ENCODE results near the gene PDIA5. TPM values are rescaled to one million over a fixed set of nuclear protein-coding genes. Genes with fewer than 3 reads are reported as not detected.
A peak's percentile ranks its signal among the peaks of the same experiment; 100 is the strongest.

Gene PDIA5
- total RNA-seq, 1 experiment from 2014 or later, result 24.3 TPM

DNA sequence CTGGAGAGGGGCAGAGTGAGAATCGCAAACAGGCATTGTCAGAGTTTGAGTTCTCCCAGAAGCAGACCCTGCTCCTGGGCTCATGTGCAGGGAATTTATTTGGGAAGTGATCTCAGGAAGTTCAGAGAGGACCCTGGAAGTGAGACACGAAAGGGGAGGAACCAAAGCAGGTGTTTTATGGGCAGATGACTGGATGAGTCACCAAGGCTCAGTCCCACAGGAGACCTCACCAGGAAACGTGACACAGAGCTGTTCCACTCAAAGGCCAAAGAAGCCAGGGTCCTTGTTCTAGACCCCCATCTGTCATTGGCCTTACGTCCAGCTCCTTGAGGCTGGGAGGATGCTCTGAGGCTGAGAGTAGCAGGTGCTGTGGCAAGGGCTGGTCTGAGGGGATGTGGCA is 91.5 kb downstream of the PDIA5 start:
- Histone ChIP-seq H3K56ac (ENCODE audit: insufficient read length, low read depth, low read length) (no peak overlapping the region), H4K20me1 (ENCODE audit: control insufficient read depth, insufficient read depth, insufficient read length) (no peaks in the 10 kb centered on the region), H2AFZ (ENCODE audit: low read length) (no peak overlapping the region), H2BK20ac (ENCODE audit: low read depth, low read length, poor library complexity, severe bottlenecking) (no peak overlapping the region), H3K27me3 (ENCODE audit: insufficient read depth, low read length) (no peaks in the 10 kb centered on the region), H3K4ac (ENCODE audit: low read depth, low read length) (no peak overlapping the region), H2BK5ac (ENCODE audit: insufficient read length, low read length) (no peak overlapping the region), H3K4me2 (ENCODE audit: insufficient read depth, insufficient read length, low read length) (no peak overlapping the region), H3K23me2 (ENCODE audit: insufficient read length, low read depth, low read length, poor library complexity, severe bottlenecking) (no peaks in the 10 kb centered on the region), H4K8ac (replicated peaks; ENCODE audit: insufficient read length, low read depth, low read length) (no peak overlapping the region), H4K91ac (ENCODE audit: insufficient read length, low read depth, low read length) (no peak overlapping the region), H3K79me1 (ENCODE audit: insufficient read depth, low read depth, low read length, poor library complexity, severe bottlenecking) (no peaks in the 10 kb centered on the region), H2BK12ac (ENCODE audit: insufficient read length, low read depth, low read length) (no peak overlapping the region), H3K14ac (ENCODE audit: insufficient read depth, low read length) (no peak overlapping the region), H3K9ac (ENCODE audit: extremely low read depth, insufficient read length, low read length) (no peak overlapping the region), H3K4me1 (ENCODE audit: insufficient read depth, low read length) (no peaks in the 10 kb centered on the region), H2BK15ac (ENCODE audit: low read depth, low read length) (no peak overlapping the region), H3K9me3 (ENCODE audit: control insufficient read depth, low read depth, low read length) (no peaks in the 10 kb centered on the region), H2AK5ac (ENCODE audit: insufficient read length, low read length) (no peak overlapping the region), H3T11ph (ENCODE audit: low read length) (no peak overlapping the region), H3K27ac (ENCODE audit: insufficient read length, low read depth, low read length) (no peak overlapping the region), H3K18ac (ENCODE audit: insufficient read length, low read depth, low read length) (no peak overlapping the region), H4K5ac (ENCODE audit: insufficient read length, low read depth, low read length) (no peak overlapping the region), H3K79me2 (ENCODE audit: insufficient read depth, low read length) (no peaks in the 10 kb centered on the region), H3K23ac (ENCODE audit: insufficient read length, low read depth, low read length) (no peak overlapping the region), H2BK120ac (ENCODE audit: low read depth, low read length, poor library complexity, severe bottlenecking) (no peak overlapping the region)
- H3K9me3 Mint-ChIP-seq, result no peaks in the 10 kb centered on the region
- TF ChIP-seq, protein P1, sequence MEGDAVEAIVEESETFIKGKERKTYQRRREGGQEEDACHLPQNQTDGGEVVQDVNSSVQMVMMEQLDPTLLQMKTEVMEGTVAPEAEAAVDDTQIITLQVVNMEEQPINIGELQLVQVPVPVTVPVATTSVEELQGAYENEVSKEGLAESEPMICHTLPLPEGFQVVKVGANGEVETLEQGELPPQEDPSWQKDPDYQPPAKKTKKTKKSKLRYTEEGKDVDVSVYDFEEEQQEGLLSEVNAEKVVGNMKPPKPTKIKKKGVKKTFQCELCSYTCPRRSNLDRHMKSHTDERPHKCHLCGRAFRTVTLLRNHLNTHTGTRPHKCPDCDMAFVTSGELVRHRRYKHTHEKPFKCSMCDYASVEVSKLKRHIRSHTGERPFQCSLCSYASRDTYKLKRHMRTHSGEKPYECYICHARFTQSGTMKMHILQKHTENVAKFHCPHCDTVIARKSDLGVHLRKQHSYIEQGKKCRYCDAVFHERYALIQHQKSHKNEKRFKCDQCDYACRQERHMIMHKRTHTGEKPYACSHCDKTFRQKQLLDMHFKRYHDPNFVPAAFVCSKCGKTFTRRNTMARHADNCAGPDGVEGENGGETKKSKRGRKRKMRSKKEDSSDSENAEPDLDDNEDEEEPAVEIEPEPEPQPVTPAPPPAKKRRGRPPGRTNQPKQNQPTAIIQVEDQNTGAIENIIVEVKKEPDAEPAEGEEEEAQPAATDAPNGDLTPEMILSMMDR (conservative IDR thresholded peaks at IDR 0.05), result no peak
- peak overlapping the region in 1 of 3 experiments; percentile 74; a peak in 1 of 7 replicates for H3K27ac Mint-ChIP-seq
- no CpG with 5 or more reads among the region's 4 CpGs for WGBS (ENCODE audit: extremely low coverage, insufficient read length, low lambda C conversion rate)
- no peaks in the 10 kb centered on the region for H3K27me3 Mint-ChIP-seq (ENCODE audit: low read depth)
- peaks cover 0 to 31% (median 10%) of the 10 kb centered on the region in 3 experiments; a peak in 5 of 7 replicates for H3K36me3 Mint-ChIP-seq (ENCODE audit: insufficient read depth in 1 of 3, low read depth in 3 of 3)
- H3K4me3 Mint-ChIP-seq, result no peak overlapping the region
- no peaks in the 10 kb centered on the region for H3K4me1 Mint-ChIP-seq
- peak; percentile 7 for DNase-seq

All from H9 (cell line).